HepG2 (cell line): ENCODE measurements around the gene ANKS1B. TPM values are rescaled to one million over a fixed set of nuclear protein-coding genes. Genes with fewer than 3 reads are reported as not detected.

Experiments used
- ATAC-seq: fragments of 200-7000 bp; cut with Tn5 transposase; 3 replicates; pipeline ENCODE4 v1.9.1; 2020; ENCODE audit warnings: mild to moderate bottlenecking, moderate library complexity
- BruUV-seq: library from RNA; stranded (reverse); fragments of 400-500 nt; replicated peaks from 2 replicates; lab custom pipeline; 2021; lab: Mats Ljungman, UMichigan
- CTCF ChIA-PET: fragments of 300-600 bp; formaldehyde crosslinking; extraction: SDS; loops from one replicate; lab custom pipeline; 2021; ENCODE audit warnings: low total read pairs, inconsistent platforms, low intra/inter-chr PET ratio; lab: Yijun Ruan, JAX
- POLR2A ChIA-PET: fragments of 350-600 bp; sonication (Branson Sonifier 250); formaldehyde crosslinking; loops from one replicate; lab custom pipeline; 2020; ENCODE audit warnings: antibody characterized with exemption, inconsistent platforms; lab: Yijun Ruan, JAX
- DNase-seq: peaks from one replicate; pipeline ENCODE4 v3.0.0-alpha.2; 2015; ENCODE audit warnings: low spot score
- FAIRE-seq: peaks from 3 replicates; lab custom pipeline; 2011; peaks lifted over from hg19 to GRCh38; lab: Jason Lieb, UNC
- H2AFZ ChIP-seq: one replicate; pipeline ENCODE4 v1.6.1; 2011; ENCODE audit warnings: low read length, inconsistent platforms
- H3K27ac ChIP-seq: fragments of 300-600 bp; 3 replicates; pipeline ENCODE4 v1.8.0; 2011; ENCODE audit warnings: mixed run types, mild to moderate bottlenecking, mixed read lengths, low read length, inconsistent platforms; ENCODE audit not compliant: insufficient read depth; ENCODE audit errors: extremely low read length
- H3K27me3 ChIP-seq, 2 experiments: fragments of 200-600 bp in 1 of 2; 2 replicates in 1 of 2; 3 replicates in 1 of 2; pipeline versions ENCODE4 v1.6.0 to v1.8.0; 2011; ENCODE audit warnings: low read length in 2 of 2, mild to moderate bottlenecking in 2 of 2, moderate library complexity in 2 of 2, inconsistent platforms in 1 of 2; ENCODE audit not compliant: insufficient read depth in 2 of 2, control insufficient read depth in 1 of 2
- H3K36me3 ChIP-seq, 2 experiments: fragments of 200-600 bp in 1 of 2; replicated peaks in 1 of 2; 2 replicates in 1 of 2; 3 replicates in 1 of 2; pipeline versions ENCODE4 v1.5.1 to v1.8.0; 2011; ENCODE audit warnings: low read length in 2 of 2, inconsistent platforms in 1 of 2; ENCODE audit not compliant: insufficient read depth in 2 of 2, control insufficient read depth in 1 of 2
- H3K4me1 ChIP-seq: 2 replicates; pipeline ENCODE4 v1.5.1; 2012; ENCODE audit warnings: low read length, inconsistent platforms; ENCODE audit not compliant: insufficient read depth
- H3K4me2 ChIP-seq: 2 replicates; pipeline ENCODE4 v1.6.0; 2011; ENCODE audit warnings: low read depth, low read length, inconsistent platforms
- H3K4me3 ChIP-seq, 3 experiments: fragments of 200-600 bp in 1 of 3; sonication (generic), shearing (Covaris generic) in 1 of 3; replicated peaks in 1 of 3; 2 replicates each; pipeline ENCODE4 v1.5.1; 2011 to 2016; ENCODE audit warnings: low read length in 3 of 3, inconsistent platforms in 2 of 3, low read depth in 2 of 3, mild to moderate bottlenecking in 2 of 3, control low read depth in 1 of 3, mixed read lengths in 1 of 3; ENCODE audit not compliant: insufficient read depth in 1 of 3
- H3K79me2 ChIP-seq: one replicate; pipeline ENCODE4 v1.6.1; 2011; ENCODE audit warnings: low read length, inconsistent platforms; ENCODE audit not compliant: insufficient read depth
- H3K9ac ChIP-seq: 2 replicates; pipeline ENCODE4 v1.6.0; 2011; ENCODE audit warnings: mild to moderate bottlenecking, low read depth, low read length, inconsistent platforms; ENCODE audit not compliant: insufficient read depth
- H3K9me3 ChIP-seq: 2 replicates; pipeline ENCODE4 v1.5.1; 2012; ENCODE audit warnings: mild to moderate bottlenecking, low read length
- H4K20me1 ChIP-seq: 2 replicates; pipeline ENCODE4 v1.6.0; 2011; ENCODE audit warnings: inconsistent platforms, mild to moderate bottlenecking, low read length, moderate library complexity; ENCODE audit not compliant: insufficient read depth
- AGO2 ChIP-seq: fragments of 200-400 bp; formaldehyde crosslinking; optimal IDR thresholded peaks from 2 replicates; pipeline ENCODE3; 2017; ENCODE audit warnings: mild to moderate bottlenecking, low read depth, low read length, moderate library complexity
- ATF7-NPFF ChIP-seq: sonication (generic); formaldehyde crosslinking; IDR thresholded peaks from 2 replicates; pipeline ENCODE4 v1.8.1; 2023; ENCODE audit warnings: mild to moderate bottlenecking, low read depth, missing genetic modification reagents, moderate library complexity
- MIER2 ChIP-seq: IDR thresholded peaks from 2 replicates; pipeline ENCODE4 v1.6.1; 2016; ENCODE audit warnings: missing biosample characterization, missing genetic modification reagents
- MTERF4 ChIP-seq: sonication (generic); formaldehyde crosslinking; IDR thresholded peaks from 2 replicates; pipeline ENCODE4 v1.8.0; 2023; ENCODE audit warnings: mild to moderate bottlenecking, missing genetic modification reagents
- TFDP2 ChIP-seq: sonication (generic); formaldehyde crosslinking; IDR thresholded peaks from 2 replicates; pipeline ENCODE4 v1.4.0; 2020; ENCODE audit warnings: missing genetic modification reagents
- ZBTB34 ChIP-seq: sonication (generic); formaldehyde crosslinking; IDR thresholded peaks from 2 replicates; pipeline ENCODE4 v1.8.0; 2022; ENCODE audit warnings: mild to moderate bottlenecking, missing genetic modification reagents
- ZNF350 ChIP-seq: sonication (generic); formaldehyde crosslinking; IDR thresholded peaks from 2 replicates; pipeline ENCODE4 v1.4.0; 2020; ENCODE audit warnings: mild to moderate bottlenecking, low read depth, missing genetic modification reagents, borderline replicate concordance
- ZNF512 ChIP-seq: sonication (generic); formaldehyde crosslinking; IDR thresholded peaks from 2 replicates; pipeline ENCODE4 v1.4.0; 2020; ENCODE audit warnings: mild to moderate bottlenecking, missing genetic modification reagents
- WGBS: methylation state at CpG from one replicate; pipeline ENCODE4 v1.1.6; 2017; ENCODE audit warnings: low lambda C conversion rate; 5-methylcytosine and 5-hydroxymethylcytosine counted together
- in situ Hi-C: cut with HindIII; loops from 2 replicates; pipeline ENCODE4 v1.10.0; 2017; ENCODE audit warnings: low pct_unique_long_range_greater_than_20kb; ENCODE audit not compliant: extremely low pct_ligation_motif_present
- intact Hi-C: fragments of 100-400 bp; cut with micrococcal nuclease; formaldehyde crosslinking; loops from one replicate; pipeline ENCODE4 v1.10.0; 2022; ENCODE audit not compliant: unreplicated experiment
- polyA plus RNA-seq, 8 experiments: library from polyadenylated mRNA; depleted of rRNA in 3 of 8; stranded (reverse) in 7 of 8; unstranded in 1 of 8; fragments of >200 nt; fragmentation: Illumina TruSeq in 4 of 8; extraction: Trizol in 4 of 8; gene quantifications; 2 replicates each; pipeline versions ENCODE4 v1.2.1 to v1.2.3, GENCODE V29; 2011 to 2016; ENCODE audit warnings: low read depth in 4 of 8, missing spikeins in 1 of 8, mixed read lengths in 1 of 8; ENCODE audit not compliant: insufficient read depth in 1 of 8
- total RNA-seq, 5 experiments: library from RNA; depleted of rRNA; stranded (reverse); fragments of >200 nt; fragmentation: Illumina TruSeq; extraction: Trizol; gene quantifications; 2 replicates each; pipeline ENCODE4 v1.2.3, GENCODE V29; 2016; ENCODE audit warnings: low read depth in 1 of 5

Gene ANKS1B
- total and polyA plus RNA-seq, 2 of the 13 experiments (the other 11 are each of a cell fraction or from before 2014, with no cell fraction given) = 0.15 TPM; not detected in 1

GRCh38 chr12:98788396-98788795 lies 1196.3 kb downstream of the ANKS1B start (continued):
- TF ChIP-seq TFDP2 (CRISPR knock-in tag) = no peak

GRCh38 chr12:98786653-98787052 lies 1198.1 kb downstream of the ANKS1B start:
- no TSS peak for BruUV-seq

More at GRCh38 chr12:98786653-98787052, 1198.1 kb downstream of the ANKS1B start:
- ChIA-PET POLR2A (no interaction called here), CTCF (no interaction called here)
- Histone ChIP-seq H3K27me3 (peaks cover 0 to 9% of the 10 kb centered on the region in 2 experiments; a peak in 2 of 5 replicates), H3K9me3 (no peaks in the 10 kb centered on the region), H3K79me2 (no peaks in the 10 kb centered on the region), H3K4me2 (no peak overlapping the region), H2AFZ (no peak overlapping the region), H3K9ac (no peak overlapping the region), H3K4me3 (no peak overlapping the region), H3K36me3 (no peaks in the 10 kb centered on the region), H4K20me1 (no peaks in the 10 kb centered on the region), H3K4me1 (no peaks in the 10 kb centered on the region), H3K27ac (no peak overlapping the region)
- intact Hi-C loops = no loop called here
- in situ Hi-C loops = no loop called here
- WGBS = 42% methylated on average over 6 of the region's 7 CpGs
- no peak for FAIRE-seq
- TF ChIP-seq ZBTB34 (CRISPR knock-in tag) (no peak), AGO2 (no peak), ATF7-NPFF (no peak), ZNF350 (no peak), MTERF4 (CRISPR knock-in tag) (no peak), MIER2 (CRISPR knock-in tag) (no peak), TFDP2 (CRISPR knock-in tag) (no peak), ZNF512 (CRISPR knock-in tag) (no peak)
- ATAC-seq = no peak
- no peak for DNase-seq
